ENCODE results near the gene CCDC69. TPM values are rescaled to one million over a fixed set of nuclear protein-coding genes. Genes with fewer than 3 reads are reported as not detected.

The CCDC69 gene
- total RNA-seq, 4 donors from 2014 or later: 217 to 341 (median 285) TPM

DNA sequence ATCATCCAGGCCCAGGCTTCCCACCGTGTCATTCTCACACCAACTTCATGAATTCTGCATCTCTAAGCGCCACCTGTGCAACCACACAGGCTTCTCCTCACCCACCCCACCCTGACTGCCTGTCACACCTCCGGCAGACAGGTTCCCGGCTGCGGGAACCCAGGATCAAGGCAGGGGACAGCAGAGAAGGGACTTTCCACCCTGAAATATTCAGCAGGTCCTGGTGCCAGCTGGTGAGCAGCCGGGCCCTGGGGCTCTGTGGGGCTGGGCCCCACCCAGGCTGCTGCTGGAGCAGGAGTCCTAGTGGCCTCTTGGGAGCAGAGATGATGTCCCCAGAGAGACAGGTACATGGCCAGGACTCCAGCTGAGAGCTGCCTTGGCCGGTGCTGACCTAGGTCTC is 79.0 kb downstream of the CCDC69 start:
- Histone ChIP-seq H3K27ac (replicated peaks in 1 of 4) (no peak overlapping the region), H3K4me1 (peaks cover 76 to 99% (median 95%) of the 10 kb centered on the region in 4 donors), H3K36me3 (peaks cover 3 to 63% (median 34%) of the 10 kb centered on the region in 4 donors), H3K4me3 (no peak overlapping the region), H3K27me3 (no peaks in the 10 kb centered on the region), H3K9me3 (no peaks in the 10 kb centered on the region)
- intact Hi-C loops (cut with DNase I): no loop called here
- no peak for TF ChIP-seq POLR2A (IDR thresholded peaks at IDR 0.05; ENCODE audit: low read depth)
- no peak for TF ChIP-seq POLR2AphosphoS5 (IDR thresholded peaks at IDR 0.05)
- TF ChIP-seq EP300 (IDR thresholded peaks at IDR 0.05): no peak
- TF ChIP-seq, protein P1, sequence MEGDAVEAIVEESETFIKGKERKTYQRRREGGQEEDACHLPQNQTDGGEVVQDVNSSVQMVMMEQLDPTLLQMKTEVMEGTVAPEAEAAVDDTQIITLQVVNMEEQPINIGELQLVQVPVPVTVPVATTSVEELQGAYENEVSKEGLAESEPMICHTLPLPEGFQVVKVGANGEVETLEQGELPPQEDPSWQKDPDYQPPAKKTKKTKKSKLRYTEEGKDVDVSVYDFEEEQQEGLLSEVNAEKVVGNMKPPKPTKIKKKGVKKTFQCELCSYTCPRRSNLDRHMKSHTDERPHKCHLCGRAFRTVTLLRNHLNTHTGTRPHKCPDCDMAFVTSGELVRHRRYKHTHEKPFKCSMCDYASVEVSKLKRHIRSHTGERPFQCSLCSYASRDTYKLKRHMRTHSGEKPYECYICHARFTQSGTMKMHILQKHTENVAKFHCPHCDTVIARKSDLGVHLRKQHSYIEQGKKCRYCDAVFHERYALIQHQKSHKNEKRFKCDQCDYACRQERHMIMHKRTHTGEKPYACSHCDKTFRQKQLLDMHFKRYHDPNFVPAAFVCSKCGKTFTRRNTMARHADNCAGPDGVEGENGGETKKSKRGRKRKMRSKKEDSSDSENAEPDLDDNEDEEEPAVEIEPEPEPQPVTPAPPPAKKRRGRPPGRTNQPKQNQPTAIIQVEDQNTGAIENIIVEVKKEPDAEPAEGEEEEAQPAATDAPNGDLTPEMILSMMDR (IDR thresholded peaks at IDR 0.05): no peak
- DNase-seq (ENCODE audit: extremely low spot score): no peak
- WGBS: 50% methylated on average over 6 of the region's 7 CpGs

DNA sequence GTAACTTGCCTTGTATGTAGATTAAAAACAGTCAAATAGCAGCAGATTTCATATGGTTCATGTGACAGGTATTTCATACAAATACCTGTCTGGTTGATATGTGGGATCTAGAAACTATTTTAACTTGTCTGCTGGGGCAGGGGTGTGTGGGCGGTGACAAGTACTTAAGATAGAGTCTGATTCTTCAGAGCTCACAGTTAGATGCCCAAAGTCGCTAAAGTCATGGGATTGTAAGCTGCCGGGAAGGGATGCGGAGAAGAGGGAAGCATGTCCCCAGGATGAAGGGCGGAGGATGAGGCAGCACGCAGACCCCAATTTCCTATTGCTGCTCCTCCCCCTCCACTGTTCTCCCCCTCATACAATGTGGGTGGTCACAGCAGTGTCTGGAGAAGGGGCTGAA is 79.6 kb downstream of the CCDC69 start:
- TF ChIP-seq POLR2A (IDR thresholded peaks at IDR 0.05; ENCODE audit: low read depth) (no peak), EP300 (IDR thresholded peaks at IDR 0.05) (no peak), POLR2AphosphoS5 (IDR thresholded peaks at IDR 0.05) (no peak)
- TF ChIP-seq, protein P1 (IDR thresholded peaks at IDR 0.05): no peak
- Histone ChIP-seq H3K9me3 (no peaks in the 10 kb centered on the region), H3K4me3 (no peak overlapping the region), H3K36me3 (peaks cover 8 to 69% (median 40%) of the 10 kb centered on the region in 4 donors), H3K27ac (replicated peaks in 1 of 4) (no peak overlapping the region), H3K27me3 (no peaks in the 10 kb centered on the region), H3K4me1 (peaks cover 70 to 93% (median 89%) of the 10 kb centered on the region in 4 donors)
- intact Hi-C loops (cut with DNase I): no loop called here
- 75% methylated on average over 5 of the region's 6 CpGs for WGBS
- DNase-seq (ENCODE audit: extremely low spot score): no peak

DNA sequence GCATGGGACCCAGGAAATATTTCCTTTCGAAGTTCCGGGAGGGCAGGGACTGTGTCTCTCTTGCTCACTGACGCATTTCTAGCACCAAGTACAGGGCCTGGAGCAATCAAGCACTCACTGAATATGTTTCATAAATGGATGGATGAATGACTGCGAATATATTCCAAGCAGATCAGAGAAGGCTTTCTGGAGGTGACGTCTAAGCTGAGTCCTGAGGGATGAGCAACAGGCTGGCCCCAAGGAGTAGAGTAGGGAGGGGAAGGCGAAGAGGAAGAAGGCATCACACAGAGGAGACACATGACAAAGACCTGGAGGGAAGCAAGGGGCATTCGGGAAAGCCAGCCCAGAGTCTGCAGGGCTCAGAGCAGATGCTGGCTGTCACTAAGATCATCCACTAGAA is 80.2 kb downstream of the CCDC69 start:
- DNase-seq (ENCODE audit: extremely low spot score): no peak
- TF ChIP-seq, protein P1 (IDR thresholded peaks at IDR 0.05): no peak
- TF ChIP-seq POLR2A (IDR thresholded peaks at IDR 0.05; ENCODE audit: low read depth) (no peak), EP300 (IDR thresholded peaks at IDR 0.05) (no peak), POLR2AphosphoS5 (IDR thresholded peaks at IDR 0.05) (no peak)
- Histone ChIP-seq H3K9me3 (no peaks in the 10 kb centered on the region), H3K36me3 (peaks cover 14 to 75% (median 46%) of the 10 kb centered on the region in 4 donors), H3K27me3 (no peaks in the 10 kb centered on the region), H3K4me3 (no peak overlapping the region), H3K4me1 (peaks cover 65 to 86% (median 83%) of the 10 kb centered on the region in 4 donors), H3K27ac (replicated peaks in 1 of 4) (no peak overlapping the region)
- 69% methylated on average over 7 of the region's 7 CpGs for WGBS
- intact Hi-C loops (cut with DNase I): no loop called here

DNA sequence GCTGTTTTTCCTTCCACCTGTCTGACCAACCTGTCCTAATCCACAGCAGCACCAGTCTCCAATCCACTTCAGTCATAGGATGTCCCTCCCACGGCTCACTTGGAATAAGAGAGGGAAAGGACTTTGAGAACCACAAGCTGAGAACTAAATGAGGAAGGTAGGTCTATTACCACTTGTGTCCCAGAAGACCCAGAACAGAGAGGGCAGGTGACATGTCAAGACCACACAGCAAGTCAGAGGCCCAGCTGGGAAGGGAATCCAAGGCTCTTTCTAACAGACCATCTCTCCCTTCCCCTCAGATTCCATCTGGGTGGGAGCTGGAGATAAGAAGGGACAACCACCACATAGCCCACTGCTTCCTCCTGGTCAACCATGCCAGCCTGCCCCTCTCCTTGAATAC is 81.0 kb downstream of the CCDC69 start:
- no peak overlapping the region for H3K4me3 ChIP-seq
- intact Hi-C loops (cut with DNase I): no loop called here
- peak overlapping the region in 2 of 4 donors; percentile 56 for H3K27ac ChIP-seq (replicated peaks in 1 of 4)
- H3K27me3 ChIP-seq: no peaks in the 10 kb centered on the region
- H3K4me1 ChIP-seq: peaks cover 59 to 79% (median 76%) of the 10 kb centered on the region in 4 donors
- H3K9me3 ChIP-seq: no peaks in the 10 kb centered on the region
- peaks cover 21 to 83% (median 53%) of the 10 kb centered on the region in 4 donors for H3K36me3 ChIP-seq
- no peak for DNase-seq (ENCODE audit: extremely low spot score)
- 80% methylated on average over 1 of the region's 1 CpG for WGBS
- TF ChIP-seq POLR2AphosphoS5 (IDR thresholded peaks at IDR 0.05): no peak
- no peak for TF ChIP-seq EP300 (IDR thresholded peaks at IDR 0.05)
- TF ChIP-seq, protein P1 (IDR thresholded peaks at IDR 0.05): no peak
- TF ChIP-seq POLR2A (IDR thresholded peaks at IDR 0.05; ENCODE audit: low read depth): no peak

DNA sequence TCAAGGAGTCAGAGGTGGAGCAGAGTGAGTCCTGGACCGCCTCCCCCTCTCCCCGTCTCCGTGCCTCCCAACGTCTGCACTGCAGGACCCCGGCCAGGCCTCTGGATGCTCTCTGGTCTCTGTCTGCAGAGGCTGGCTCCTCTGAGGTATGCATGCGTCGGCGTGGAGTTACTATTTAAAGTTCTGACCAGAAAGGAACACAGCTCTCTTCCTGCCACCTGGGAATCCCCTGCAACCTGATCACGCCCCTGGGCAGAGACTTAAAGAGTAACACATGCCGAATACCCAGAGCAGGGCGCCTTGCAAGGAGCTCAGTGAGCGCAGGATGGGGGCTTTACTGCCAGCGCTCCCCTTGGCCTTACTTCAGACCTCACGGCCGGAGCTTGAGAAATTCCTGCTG is 82.4 kb downstream of the CCDC69 start:
- intact Hi-C loops (cut with DNase I): no loop called here
- no peaks in the 10 kb centered on the region for H3K9me3 ChIP-seq
- peaks cover 35 to 83% (median 57%) of the 10 kb centered on the region in 4 donors for H3K36me3 ChIP-seq
- H3K27me3 ChIP-seq: no peaks in the 10 kb centered on the region
- peak overlapping the region; percentile 56 to 66 (median 60) for H3K27ac ChIP-seq (replicated peaks in 1 of 4)
- no peak for DNase-seq (ENCODE audit: extremely low spot score)
- TF ChIP-seq POLR2AphosphoS5 (IDR thresholded peaks at IDR 0.05): peak; percentile 41 to 52
- TF ChIP-seq EP300 (IDR thresholded peaks at IDR 0.05): no peak
- no peak for TF ChIP-seq POLR2A (IDR thresholded peaks at IDR 0.05; ENCODE audit: low read depth)
- H3K4me3 ChIP-seq: peak overlapping the region in 1 of 4 donors; percentile 38
- peaks cover 57 to 67% (median 62%) of the 10 kb centered on the region in 4 donors for H3K4me1 ChIP-seq
- WGBS: 4% methylated on average over 7 of the region's 15 CpGs

Data from esophagus muscularis mucosa (tissue), 4 donors.